Activated naive CD4-positive, alpha-beta T cell treated with anti-CD3 and anti-CD28 coated beads, Interleukin-2, amount 50 U/mL, for 72 hours (primary cell): ENCODE measurements around the gene C2CD3. TPM values are rescaled to one million over a fixed set of nuclear protein-coding genes. Genes with fewer than 3 reads are reported as not detected.
"Not testable (repeated sequence)": the region's sequence is repeated elsewhere in the genome, so short reads cannot be mapped to it uniquely, and the experiment has no call there.

Experiments
- ATAC-seq, 2 donors: fragments of 150-1000 bp; cut with Tn5 transposase; 2 replicates each; pipeline ENCODE4 v1.10.0; 2021; ENCODE audit warnings: mild to moderate bottlenecking in 2 of 2, moderate library complexity in 2 of 2
- DNase-seq, 2 donors: peaks; one replicate each; pipeline ENCODE4 v3.0.0; 2021 to 2022; ENCODE audit warnings: low spot score in 2 of 2
- H3K27ac Mint-ChIP-seq, 2 donors: one replicate each; pipeline ENCODE4 v1.8.0; 2022; ENCODE audit warnings: mild to moderate bottlenecking in 2 of 2, mixed read lengths in 2 of 2
- H3K36me3 Mint-ChIP-seq, 2 donors: one replicate each; pipeline ENCODE4 v1.8.0; 2022; ENCODE audit warnings: mixed read lengths in 2 of 2
- H3K9me3 Mint-ChIP-seq, 2 donors: one replicate each; pipeline ENCODE4 v1.8.0; 2022; ENCODE audit warnings: mixed read lengths in 2 of 2
- total RNA-seq, 2 donors: library from RNA; stranded (reverse); gene quantifications; one replicate each; pipeline ENCODE4 v1.2.3, GENCODE V29; 2022

The C2CD3 gene
- total RNA-seq, 2 donors from 2014 or later, result 28.6 to 42.8 TPM

GRCh38 chr11:74171630-74171968 is 797 bp upstream of the C2CD3 start:
- ATAC-seq (no peak), DNase-seq (no peak)
- Mint-ChIP-seq H3K27ac (no peak overlapping the region), H3K36me3 (no peaks in the 10 kb centered on the region), H3K9me3 (no peaks in the 10 kb centered on the region)

- ATAC-seq (no peak), DNase-seq (no peak)
- H3K9me3 Mint-ChIP-seq, result no peaks in the 10 kb centered on the region
- H3K27ac Mint-ChIP-seq, result no peak overlapping the region
- H3K36me3 Mint-ChIP-seq, result peaks cover 0 to 6% of the 10 kb centered on the region in 2 donors
These were observed 904 bp downstream of the C2CD3 start for GRCh38 chr11:74169738-74170458.

GRCh38 chr11:74168838-74169237 is 2.0 kb downstream of the C2CD3 start:
- H3K9me3 Mint-ChIP-seq, result no peaks in the 10 kb centered on the region
- peaks cover 0 to 11% of the 10 kb centered on the region in 2 donors for H3K36me3 Mint-ChIP-seq
- no peak overlapping the region for H3K27ac Mint-ChIP-seq
- ATAC-seq (no peak), DNase-seq (no peak)

GRCh38 chr11:74162681-74163467 is 7.9 kb downstream of the C2CD3 start:
- peaks cover 0 to 26% of the 10 kb centered on the region in 2 donors for H3K36me3 Mint-ChIP-seq
- no peak for DNase-seq
- no peak overlapping the region for H3K27ac Mint-ChIP-seq
- H3K9me3 Mint-ChIP-seq, result no peaks in the 10 kb centered on the region
- peak; percentile 44 to 69 for ATAC-seq

- DNase-seq (no peak), ATAC-seq (no peak)
- H3K27ac Mint-ChIP-seq, result no peak overlapping the region
- H3K9me3 Mint-ChIP-seq, result no peaks in the 10 kb centered on the region
- H3K36me3 Mint-ChIP-seq, result peaks cover 6 to 18% of the 10 kb centered on the region in 2 donors
These were observed 11.2 kb downstream of the C2CD3 start for GRCh38 chr11:74159642-74160041.

GRCh38 chr11:74157169-74157568 is 13.6 kb downstream of the C2CD3 start:
- peaks cover 0 to 5% of the 10 kb centered on the region in 2 donors for H3K9me3 Mint-ChIP-seq
- H3K27ac Mint-ChIP-seq, result no peak overlapping the region
- ATAC-seq (no peak), DNase-seq (no peak)
- peaks cover 6 to 34% of the 10 kb centered on the region in 2 donors for H3K36me3 Mint-ChIP-seq

GRCh38 chr11:74154620-74155281 is 16.1 kb downstream of the C2CD3 start:
- ATAC-seq (no peak), DNase-seq (no peak)
- no peak overlapping the region for H3K27ac Mint-ChIP-seq
- peaks cover 0 to 5% of the 10 kb centered on the region in 2 donors for H3K9me3 Mint-ChIP-seq
- H3K36me3 Mint-ChIP-seq, result peaks cover 6 to 19% of the 10 kb centered on the region in 2 donors

- H3K27ac Mint-ChIP-seq, result no peak overlapping the region
- H3K9me3 Mint-ChIP-seq, result peaks cover 0 to 5% of the 10 kb centered on the region in 2 donors
- peaks cover 6 to 19% of the 10 kb centered on the region in 2 donors for H3K36me3 Mint-ChIP-seq
- DNase-seq (no peak), ATAC-seq (no peak)
These were observed 17.6 kb downstream of the C2CD3 start for GRCh38 chr11:74153224-74153623.

GRCh38 chr11:74147199-74147929 is 23.4 kb downstream of the C2CD3 start:
- H3K9me3 Mint-ChIP-seq, result no peaks in the 10 kb centered on the region

GRCh38 chr11:74144592-74144991 is 26.2 kb downstream of the C2CD3 start:
- H3K9me3 Mint-ChIP-seq, result no peaks in the 10 kb centered on the region
- peaks cover 0 to 7% of the 10 kb centered on the region in 2 donors for H3K36me3 Mint-ChIP-seq
- DNase-seq (no peak), ATAC-seq (no peak)
- H3K27ac Mint-ChIP-seq, result no peak overlapping the region

More at GRCh38 chr11:74147199-74147929, 23.4 kb downstream of the C2CD3 start:
- Mint-ChIP-seq H3K27ac (no peak overlapping the region), H3K36me3 (peaks cover 0 to 10% of the 10 kb centered on the region in 2 donors)
- DNase-seq (no peak), ATAC-seq (no peak)

- DNase-seq (no peak), ATAC-seq (no peak)
- no peaks in the 10 kb centered on the region for H3K9me3 Mint-ChIP-seq
- H3K27ac Mint-ChIP-seq, result no peak overlapping the region
- H3K36me3 Mint-ChIP-seq, result peaks cover 5 to 13% of the 10 kb centered on the region in 2 donors
These were observed 28.2 kb downstream of the C2CD3 start for GRCh38 chr11:74142624-74143023.

GRCh38 chr11:74141908-74142307 is 28.9 kb downstream of the C2CD3 start:
- DNase-seq (no peak), ATAC-seq (no peak)
- H3K36me3 Mint-ChIP-seq, result peaks cover 5 to 13% of the 10 kb centered on the region in 2 donors
- no peak overlapping the region for H3K27ac Mint-ChIP-seq
- H3K9me3 Mint-ChIP-seq, result no peaks in the 10 kb centered on the region

GRCh38 chr11:74141241-74141695 is 29.5 kb downstream of the C2CD3 start:
- Mint-ChIP-seq H3K27ac (no peak overlapping the region), H3K9me3 (no peaks in the 10 kb centered on the region), H3K36me3 (peaks cover 5 to 13% of the 10 kb centered on the region in 2 donors)
- ATAC-seq (no peak), DNase-seq (no peak)

- peak overlapping the region in 1 of 2 donors; percentile 10 for H3K27ac Mint-ChIP-seq
- DNase-seq, ATAC-seq, H3K9me3 Mint-ChIP-seq, H3K36me3 Mint-ChIP-seq: not testable (repeated sequence)
These were observed 30.8 kb downstream of the C2CD3 start for GRCh38 chr11:74139919-74140431.

GRCh38 chr11:74139151-74139918 is 31.5 kb downstream of the C2CD3 start:
- no peaks in the 10 kb centered on the region for H3K9me3 Mint-ChIP-seq
- H3K27ac Mint-ChIP-seq, result peak overlapping the region in 1 of 2 donors; percentile 47
- peaks cover 5 to 6% of the 10 kb centered on the region in 2 donors for H3K36me3 Mint-ChIP-seq
- ATAC-seq (no peak), DNase-seq (no peak)

GRCh38 chr11:74138572-74138971 is 32.2 kb downstream of the C2CD3 start:
- Mint-ChIP-seq H3K9me3 (no peaks in the 10 kb centered on the region), H3K27ac (peak overlapping the region; percentile 25 to 47), H3K36me3 (peaks cover 5 to 6% of the 10 kb centered on the region in 2 donors)
- no peak for DNase-seq
- ATAC-seq, result no peak
